GM12875 (cell line): Measurements from ENCODE around the gene FBXW11.
"Not testable (repeated sequence)": the region's sequence is repeated elsewhere in the genome, so short reads cannot be mapped to it uniquely, and the experiment has no call there.

Experiments
- H3K4me3 ChIP-seq: one replicate; pipeline ENCODE4 v1.5.1; 2011; ENCODE audit warnings: low read depth, low read length, control low read depth
- TF ChIP-seq, protein P1 (sequence below): IDR thresholded peaks from 2 replicates; pipeline ENCODE4 v1.5.1; 2011; ENCODE audit warnings: low read depth, mild to moderate bottlenecking, control low read depth, inconsistent platforms, low read length, moderate library complexity, borderline replicate concordance; ENCODE audit not compliant: insufficient read depth

FBXW11 gene

GRCh38 chr5:171954721-171955120, 51.7 kb downstream of the FBXW11 start:
- TF ChIP-seq, protein P1, sequence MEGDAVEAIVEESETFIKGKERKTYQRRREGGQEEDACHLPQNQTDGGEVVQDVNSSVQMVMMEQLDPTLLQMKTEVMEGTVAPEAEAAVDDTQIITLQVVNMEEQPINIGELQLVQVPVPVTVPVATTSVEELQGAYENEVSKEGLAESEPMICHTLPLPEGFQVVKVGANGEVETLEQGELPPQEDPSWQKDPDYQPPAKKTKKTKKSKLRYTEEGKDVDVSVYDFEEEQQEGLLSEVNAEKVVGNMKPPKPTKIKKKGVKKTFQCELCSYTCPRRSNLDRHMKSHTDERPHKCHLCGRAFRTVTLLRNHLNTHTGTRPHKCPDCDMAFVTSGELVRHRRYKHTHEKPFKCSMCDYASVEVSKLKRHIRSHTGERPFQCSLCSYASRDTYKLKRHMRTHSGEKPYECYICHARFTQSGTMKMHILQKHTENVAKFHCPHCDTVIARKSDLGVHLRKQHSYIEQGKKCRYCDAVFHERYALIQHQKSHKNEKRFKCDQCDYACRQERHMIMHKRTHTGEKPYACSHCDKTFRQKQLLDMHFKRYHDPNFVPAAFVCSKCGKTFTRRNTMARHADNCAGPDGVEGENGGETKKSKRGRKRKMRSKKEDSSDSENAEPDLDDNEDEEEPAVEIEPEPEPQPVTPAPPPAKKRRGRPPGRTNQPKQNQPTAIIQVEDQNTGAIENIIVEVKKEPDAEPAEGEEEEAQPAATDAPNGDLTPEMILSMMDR: no peak
- H3K4me3 ChIP-seq: no peak overlapping the region

- TF ChIP-seq, protein P1: no peak
- no peak overlapping the region for H3K4me3 ChIP-seq
Measured at GRCh38 chr5:171953860-171954701, 52.4 kb downstream of the FBXW11 start.

GRCh38 chr5:171952021-171952420, 54.4 kb downstream of the FBXW11 start:
- H3K4me3 ChIP-seq: no peak overlapping the region
- TF ChIP-seq, protein P1: no peak

GRCh38 chr5:171951218-171951617, 55.2 kb downstream of the FBXW11 start:
- TF ChIP-seq, protein P1: no peak
- no peak overlapping the region for H3K4me3 ChIP-seq

DNA sequence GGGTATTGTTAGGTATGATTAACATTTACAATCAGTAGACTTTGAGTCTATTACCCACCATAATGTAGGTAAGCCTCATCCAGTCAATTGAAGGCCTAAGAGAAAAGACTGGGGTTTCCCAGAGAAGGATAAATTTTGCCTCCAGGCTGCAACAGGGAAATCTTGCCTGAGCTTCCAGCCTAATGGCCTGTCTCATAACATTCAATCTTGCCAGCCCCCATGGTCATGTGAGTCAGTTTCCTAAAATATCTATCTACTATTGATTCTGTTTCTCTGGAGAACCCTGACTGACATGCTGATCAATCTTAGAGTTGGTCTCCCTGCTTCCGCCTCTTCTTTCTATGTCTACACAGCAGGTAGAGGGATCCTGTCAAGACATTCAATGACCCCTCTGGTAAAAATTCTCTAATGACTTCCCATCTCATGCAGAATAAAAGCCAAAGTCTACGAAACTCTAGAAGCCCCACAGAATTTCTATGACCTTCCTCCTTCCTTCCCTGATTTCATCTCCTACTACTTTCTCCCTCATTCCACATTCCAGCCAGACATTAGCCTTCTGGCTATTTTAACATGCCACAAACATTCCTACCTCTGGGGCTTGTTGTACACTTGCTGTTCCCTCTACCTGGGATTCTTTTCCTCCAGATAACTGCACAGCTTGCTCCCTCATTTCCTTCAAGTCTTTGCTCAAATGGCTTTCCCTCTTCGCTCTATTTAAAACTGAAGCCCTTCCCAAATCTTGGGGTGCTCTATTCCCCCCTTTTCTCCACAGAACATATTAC, 60.2 kb downstream of the FBXW11 start:
- TF ChIP-seq, protein P1: no peak
- H3K4me3 ChIP-seq: no peak overlapping the region

DNA sequence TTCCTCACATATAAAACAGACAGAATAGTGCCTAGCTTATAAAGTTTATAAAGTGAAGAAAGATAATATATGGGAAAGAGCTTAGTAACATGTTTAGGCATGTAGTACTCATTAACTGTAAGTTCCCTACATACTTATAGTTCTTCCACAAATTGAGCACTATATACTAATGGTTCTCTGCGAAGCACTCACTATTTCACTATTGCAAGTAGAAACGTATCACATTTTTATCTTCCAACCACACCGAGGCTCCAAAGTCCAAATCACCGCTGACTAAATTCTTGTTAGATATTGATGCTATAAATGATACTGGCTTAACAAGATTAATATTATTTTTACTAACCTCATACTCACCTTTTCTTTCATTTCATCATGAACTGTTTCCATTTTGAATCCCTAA, 61.0 kb downstream of the FBXW11 start:
- TF ChIP-seq, protein P1: no peak
- H3K4me3 ChIP-seq: no peak overlapping the region

DNA sequence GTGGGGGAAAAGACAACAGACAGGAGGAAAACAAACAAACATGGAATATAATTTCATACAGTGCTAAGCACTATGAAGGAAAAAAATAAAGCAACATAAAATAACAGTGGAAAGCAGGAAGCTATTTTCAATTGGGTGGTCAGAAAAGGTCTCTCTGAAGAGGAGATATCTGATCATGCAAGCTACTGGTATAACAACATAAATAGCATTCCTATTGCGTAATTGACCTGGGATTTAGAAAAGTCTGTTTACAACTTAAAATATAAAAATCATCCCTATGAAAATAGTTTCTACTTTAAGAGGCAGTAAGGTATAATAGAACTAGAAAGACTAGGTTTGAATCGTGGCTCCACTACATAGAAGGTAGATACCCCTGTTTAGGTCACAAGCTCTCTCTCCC, 61.4 kb downstream of the FBXW11 start:
- no peak overlapping the region for H3K4me3 ChIP-seq
- TF ChIP-seq, protein P1: no peak

- not testable (repeated sequence) for H3K4me3 ChIP-seq
Measured at GRCh38 chr5:171942112-171942516, 64.3 kb downstream of the FBXW11 start.

DNA sequence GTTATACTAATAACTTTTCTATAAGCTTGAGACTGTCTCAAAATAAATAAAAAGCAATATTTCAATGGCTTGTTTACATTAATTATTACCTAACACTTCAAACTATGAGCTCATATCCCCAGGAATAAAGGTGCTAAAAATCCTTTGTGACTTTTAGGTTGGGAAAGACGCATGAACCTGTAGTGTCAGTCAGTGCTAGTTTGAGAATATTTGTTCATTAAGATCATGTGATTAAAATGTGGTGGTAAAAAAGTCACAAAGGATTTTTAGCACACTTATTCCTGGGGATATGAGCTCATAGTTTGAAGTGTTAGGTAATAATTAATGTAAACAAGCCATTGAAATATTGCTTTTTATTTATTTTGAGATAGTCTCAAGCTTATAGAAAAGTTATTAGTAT, 64.8 kb downstream of the FBXW11 start:
- not testable (repeated sequence) for H3K4me3 ChIP-seq

GRCh38 chr5:171941275-171941674, 65.2 kb downstream of the FBXW11 start:
- not testable (repeated sequence) for H3K4me3 ChIP-seq
